Skeletal muscle satellite cell (primary cell): ENCODE measurements around the gene CTXN2.

ENCODE experiments used
- H3K27me3 ChIP-seq: 2 replicates; pipeline ENCODE4 v1.7.0; 2013; ENCODE audit warnings: low read length; ENCODE audit not compliant: control insufficient read depth, insufficient read depth
- H3K36me3 ChIP-seq: 2 replicates; pipeline ENCODE4 v1.7.0; 2013; ENCODE audit warnings: mild to moderate bottlenecking, control low read depth, low read length; ENCODE audit not compliant: insufficient read depth
- H3K4me1 ChIP-seq: 2 replicates; pipeline ENCODE4 v1.7.0; 2013; ENCODE audit warnings: low read length; ENCODE audit not compliant: control insufficient read depth, insufficient read depth
- H3K4me2 ChIP-seq: 2 replicates; pipeline ENCODE4 v1.7.0; 2013; ENCODE audit warnings: mild to moderate bottlenecking, low read length
- H3K4me3 ChIP-seq: 2 replicates; pipeline ENCODE4 v1.7.0; 2013; ENCODE audit warnings: low read length
- H3K9ac ChIP-seq: 2 replicates; pipeline ENCODE4 v1.7.0; 2013; ENCODE audit warnings: mild to moderate bottlenecking, low read depth, low read length, moderate library complexity
- H3K9me3 ChIP-seq: replicated peaks from 2 replicates; pipeline ENCODE4 v1.7.0; 2013; ENCODE audit warnings: mild to moderate bottlenecking, control low read depth, low read length

Gene CTXN2

DNA sequence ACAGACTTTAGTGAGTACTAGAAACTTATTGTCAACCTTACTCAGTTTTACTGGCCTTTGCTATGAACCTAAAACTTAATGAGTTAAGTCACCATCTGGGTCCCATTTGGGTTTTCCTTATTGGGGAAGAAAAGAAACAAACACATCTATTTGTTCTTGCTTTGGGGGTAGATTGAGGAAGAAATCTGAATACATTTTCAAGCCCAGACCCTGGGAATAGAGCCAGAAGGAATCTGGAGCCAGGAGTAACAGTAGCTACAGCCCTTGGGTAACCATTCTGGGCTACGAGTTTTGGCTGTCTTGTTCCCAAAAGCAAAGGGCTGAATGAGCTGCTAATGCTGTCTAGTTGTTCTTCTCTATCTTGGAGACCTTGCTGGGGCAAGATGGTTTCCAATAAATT, 31.2 kb downstream of the CTXN2 start:
- no peak overlapping the region for H3K9ac ChIP-seq
- H3K36me3 ChIP-seq = no peaks in the 10 kb centered on the region
- H3K4me1 ChIP-seq = no peaks in the 10 kb centered on the region
- H3K9me3 ChIP-seq = no peaks in the 10 kb centered on the region
- no peak overlapping the region for H3K4me3 ChIP-seq
- H3K4me2 ChIP-seq = no peak overlapping the region
- peaks cover 26% of the 10 kb centered on the region for H3K27me3 ChIP-seq

DNA sequence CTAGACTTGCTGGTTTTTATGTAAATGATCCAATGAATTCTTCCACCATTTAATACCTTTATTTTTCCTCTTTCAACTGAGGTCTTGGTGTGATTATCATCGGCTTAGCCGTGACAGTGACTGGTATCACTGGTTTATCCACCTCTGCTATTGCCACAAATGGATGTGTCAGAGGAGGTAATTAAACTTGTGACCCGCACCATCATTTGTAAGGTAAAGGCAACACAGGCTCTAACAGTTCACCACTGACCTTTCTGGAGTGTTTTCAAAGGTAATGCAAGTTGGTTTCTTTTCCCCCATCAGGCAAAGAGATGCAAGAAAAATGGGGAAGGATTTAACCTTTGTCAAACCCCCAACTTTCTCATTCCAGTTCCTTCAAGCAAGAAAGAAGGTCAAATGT, 34.3 kb downstream of the CTXN2 start:
- H3K36me3 ChIP-seq = no peaks in the 10 kb centered on the region
- H3K9ac ChIP-seq = no peak overlapping the region
- no peak overlapping the region for H3K4me2 ChIP-seq
- no peaks in the 10 kb centered on the region for H3K4me1 ChIP-seq
- no peaks in the 10 kb centered on the region for H3K9me3 ChIP-seq
- no peak overlapping the region for H3K4me3 ChIP-seq
- peaks cover 26% of the 10 kb centered on the region for H3K27me3 ChIP-seq

GRCh38 chr15:48230498-48230897, 39.0 kb downstream of the CTXN2 start:
- H3K9ac ChIP-seq = no peak overlapping the region
- H3K4me3 ChIP-seq = no peak overlapping the region
- no peak overlapping the region for H3K4me2 ChIP-seq
- H3K36me3 ChIP-seq = no peaks in the 10 kb centered on the region
- H3K27me3 ChIP-seq = peaks cover 9% of the 10 kb centered on the region
- H3K9me3 ChIP-seq = no peaks in the 10 kb centered on the region
- no peaks in the 10 kb centered on the region for H3K4me1 ChIP-seq

DNA sequence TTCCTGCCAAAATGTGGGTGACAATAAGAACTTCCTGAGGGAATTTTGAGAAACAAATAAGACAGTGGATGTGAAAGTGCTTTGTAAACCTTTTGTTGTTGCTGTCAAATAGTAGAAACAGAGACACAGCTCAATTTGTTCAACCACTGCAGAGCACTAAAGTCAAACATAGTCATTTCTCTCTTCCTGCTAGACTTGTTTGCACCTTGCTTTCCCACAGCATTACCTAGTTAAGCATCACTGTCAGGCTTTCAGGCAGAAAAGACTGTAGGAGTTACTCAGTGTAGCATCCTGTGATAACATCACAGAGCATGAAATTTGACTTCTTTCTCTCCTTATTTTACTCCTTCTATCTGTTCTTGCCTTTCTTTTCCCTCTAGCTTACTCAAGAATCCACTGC, 41.8 kb downstream of the CTXN2 start:
- Histone ChIP-seq H3K9ac (no peak overlapping the region), H3K36me3 (no peaks in the 10 kb centered on the region), H3K4me3 (no peak overlapping the region), H3K27me3 (no peaks in the 10 kb centered on the region), H3K9me3 (no peaks in the 10 kb centered on the region), H3K4me2 (no peak overlapping the region), H3K4me1 (no peaks in the 10 kb centered on the region)

GRCh38 chr15:48239334-48239733, 47.9 kb downstream of the CTXN2 start:
- Histone ChIP-seq H3K4me3 (no peak overlapping the region), H3K27me3 (no peaks in the 10 kb centered on the region), H3K4me2 (no peak overlapping the region), H3K4me1 (no peaks in the 10 kb centered on the region), H3K9ac (no peak overlapping the region), H3K9me3 (no peaks in the 10 kb centered on the region), H3K36me3 (no peaks in the 10 kb centered on the region)

- Histone ChIP-seq H3K9me3 (no peaks in the 10 kb centered on the region), H3K36me3 (no peaks in the 10 kb centered on the region), H3K4me1 (no peaks in the 10 kb centered on the region), H3K27me3 (no peaks in the 10 kb centered on the region), H3K9ac (no peak overlapping the region), H3K4me2 (no peak overlapping the region), H3K4me3 (no peak overlapping the region)
Measured at GRCh38 chr15:48242015-48242414, 50.5 kb downstream of the CTXN2 start.

GRCh38 chr15:48242535-48242934, 51.1 kb downstream of the CTXN2 start:
- Histone ChIP-seq H3K36me3 (no peaks in the 10 kb centered on the region), H3K4me1 (no peaks in the 10 kb centered on the region), H3K4me2 (no peak overlapping the region), H3K9me3 (no peaks in the 10 kb centered on the region), H3K4me3 (no peak overlapping the region), H3K27me3 (no peaks in the 10 kb centered on the region), H3K9ac (no peak overlapping the region)

DNA sequence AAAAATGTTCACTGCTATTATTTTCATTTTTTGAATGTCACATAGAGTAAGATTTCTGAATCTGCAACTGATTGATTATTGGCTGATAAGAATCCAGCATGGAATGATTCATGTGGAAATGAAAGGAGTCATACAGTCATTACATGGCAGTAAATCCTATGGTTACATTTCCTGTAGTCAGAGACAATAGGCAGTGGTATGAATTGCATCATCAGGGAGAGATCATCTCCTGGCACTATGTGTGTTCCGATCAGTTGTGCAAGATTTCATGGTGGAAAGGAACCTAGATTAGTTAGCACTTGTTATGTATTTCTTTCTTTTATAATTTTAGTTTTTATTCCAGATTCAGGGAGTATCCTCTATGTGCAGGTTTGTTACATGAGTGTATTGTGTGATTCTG, 53.5 kb downstream of the CTXN2 start:
- Histone ChIP-seq H3K4me2 (no peak overlapping the region), H3K9ac (no peak overlapping the region), H3K4me3 (no peak overlapping the region)

GRCh38 chr15:48248414-48248813, 56.9 kb downstream of the CTXN2 start:
- no peaks in the 10 kb centered on the region for H3K4me1 ChIP-seq
- no peak overlapping the region for H3K4me3 ChIP-seq
- no peaks in the 10 kb centered on the region for H3K9me3 ChIP-seq
- no peaks in the 10 kb centered on the region for H3K27me3 ChIP-seq
- no peak overlapping the region for H3K4me2 ChIP-seq
- no peak overlapping the region for H3K9ac ChIP-seq
- no peaks in the 10 kb centered on the region for H3K36me3 ChIP-seq

More for the DNA sequence above, 53.5 kb downstream of the CTXN2 start:
- H3K27me3 ChIP-seq = no peaks in the 10 kb centered on the region
- H3K36me3 ChIP-seq = no peaks in the 10 kb centered on the region
- H3K4me1 ChIP-seq = no peaks in the 10 kb centered on the region
- H3K9me3 ChIP-seq = no peaks in the 10 kb centered on the region

DNA sequence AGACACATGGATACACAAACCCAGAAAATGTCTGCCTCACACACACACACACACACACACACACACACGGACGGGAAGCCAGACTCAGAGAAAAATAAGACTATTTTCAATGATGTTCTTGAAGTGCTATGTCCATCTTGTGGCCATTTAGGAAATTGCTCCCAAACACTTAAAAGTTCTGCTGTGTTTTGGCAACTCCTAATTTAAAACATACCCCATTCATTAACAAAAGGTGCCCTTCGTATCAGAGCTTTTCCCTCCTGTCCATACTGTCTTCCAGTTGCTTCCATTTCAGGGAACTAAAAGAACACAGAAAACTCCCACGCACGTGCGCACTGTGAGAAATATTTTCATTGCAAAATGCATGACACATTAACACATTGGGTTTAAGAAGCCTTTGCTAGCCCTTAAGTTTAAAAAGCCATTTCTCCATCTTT, 59.2 kb downstream of the CTXN2 start:
- Histone ChIP-seq H3K4me1 (no peaks in the 10 kb centered on the region), H3K4me2 (no peak overlapping the region), H3K27me3 (peaks cover 4% of the 10 kb centered on the region), H3K4me3 (no peak overlapping the region), H3K36me3 (no peaks in the 10 kb centered on the region), H3K9ac (no peak overlapping the region), H3K9me3 (no peaks in the 10 kb centered on the region)

DNA sequence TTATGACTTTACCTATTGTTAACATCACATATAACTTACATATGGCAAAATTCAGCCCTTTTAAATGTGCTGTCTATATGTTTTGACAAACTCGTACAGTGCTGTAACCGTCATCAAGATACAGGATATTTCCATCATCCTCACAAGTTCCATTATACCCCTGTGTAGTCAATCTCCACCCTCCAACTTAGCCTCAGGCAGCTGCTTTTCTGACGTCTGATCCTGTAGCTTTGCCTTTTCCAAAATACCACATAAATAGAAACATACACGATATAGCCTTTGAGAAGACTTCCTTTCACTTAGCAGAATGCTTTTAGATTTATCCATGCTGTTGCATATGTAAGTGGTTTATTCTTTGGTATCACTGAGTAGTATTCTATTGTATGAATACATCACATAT, 61.7 kb downstream of the CTXN2 start:
- H3K27me3 ChIP-seq = peaks cover 9% of the 10 kb centered on the region
- no peaks in the 10 kb centered on the region for H3K4me1 ChIP-seq
- no peak overlapping the region for H3K9ac ChIP-seq
- H3K4me2 ChIP-seq = no peak overlapping the region
- no peaks in the 10 kb centered on the region for H3K9me3 ChIP-seq
- no peaks in the 10 kb centered on the region for H3K36me3 ChIP-seq
- H3K4me3 ChIP-seq = no peak overlapping the region
